Measurements from ENCODE around the gene KRTAP19-3.

DNA sequence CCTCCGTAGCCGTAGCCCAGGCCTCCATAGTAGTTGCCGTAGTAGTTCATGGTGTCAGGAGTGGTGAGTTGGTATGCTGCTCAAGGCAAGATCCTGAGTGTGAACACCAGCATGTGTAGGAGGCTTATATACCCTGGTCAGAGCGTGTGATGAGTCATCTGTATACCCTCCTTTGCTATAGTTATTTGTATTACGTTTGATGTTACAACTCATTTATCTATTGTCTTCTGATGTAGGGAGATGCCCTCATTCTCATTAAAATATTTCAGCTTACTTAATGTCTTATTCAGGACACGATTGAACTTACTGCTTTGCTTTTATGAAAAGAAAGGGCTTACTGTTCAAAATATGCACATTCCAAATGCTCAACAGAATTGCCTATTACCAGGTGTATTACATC, 10.2 kb upstream of the KRTAP19-3 start, which contains the start of gene KRTAP19-5:
- TF ChIP-seq, protein P1, sequence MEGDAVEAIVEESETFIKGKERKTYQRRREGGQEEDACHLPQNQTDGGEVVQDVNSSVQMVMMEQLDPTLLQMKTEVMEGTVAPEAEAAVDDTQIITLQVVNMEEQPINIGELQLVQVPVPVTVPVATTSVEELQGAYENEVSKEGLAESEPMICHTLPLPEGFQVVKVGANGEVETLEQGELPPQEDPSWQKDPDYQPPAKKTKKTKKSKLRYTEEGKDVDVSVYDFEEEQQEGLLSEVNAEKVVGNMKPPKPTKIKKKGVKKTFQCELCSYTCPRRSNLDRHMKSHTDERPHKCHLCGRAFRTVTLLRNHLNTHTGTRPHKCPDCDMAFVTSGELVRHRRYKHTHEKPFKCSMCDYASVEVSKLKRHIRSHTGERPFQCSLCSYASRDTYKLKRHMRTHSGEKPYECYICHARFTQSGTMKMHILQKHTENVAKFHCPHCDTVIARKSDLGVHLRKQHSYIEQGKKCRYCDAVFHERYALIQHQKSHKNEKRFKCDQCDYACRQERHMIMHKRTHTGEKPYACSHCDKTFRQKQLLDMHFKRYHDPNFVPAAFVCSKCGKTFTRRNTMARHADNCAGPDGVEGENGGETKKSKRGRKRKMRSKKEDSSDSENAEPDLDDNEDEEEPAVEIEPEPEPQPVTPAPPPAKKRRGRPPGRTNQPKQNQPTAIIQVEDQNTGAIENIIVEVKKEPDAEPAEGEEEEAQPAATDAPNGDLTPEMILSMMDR (IDR thresholded peaks at IDR 0.05; ENCODE audit: low read depth, low read length, poor library complexity, severe bottlenecking), result no peak
- TF ChIP-seq EZH2phosphoT487 (IDR thresholded peaks at IDR 0.05; ENCODE audit: borderline replicate concordance, low read length), result no peak

Measured in DOHH2 (cell line).